HG02970 (cell line): ENCODE results near the gene TMEM175.

Experiments used
- ATAC-seq: cut with Tn5 transposase; IDR thresholded peaks from one replicate; pipeline ENCODE4 v1.9.1; 2021; ENCODE audit warnings: mild to moderate bottlenecking, moderate library complexity, moderate number of reproducible peaks; ENCODE audit not compliant: unreplicated experiment, low FRiP score

TMEM175 gene

GRCh38 chr4:945274-946102, 13.2 kb downstream of the TMEM175 start:
- ATAC-seq, result no peak

DNA sequence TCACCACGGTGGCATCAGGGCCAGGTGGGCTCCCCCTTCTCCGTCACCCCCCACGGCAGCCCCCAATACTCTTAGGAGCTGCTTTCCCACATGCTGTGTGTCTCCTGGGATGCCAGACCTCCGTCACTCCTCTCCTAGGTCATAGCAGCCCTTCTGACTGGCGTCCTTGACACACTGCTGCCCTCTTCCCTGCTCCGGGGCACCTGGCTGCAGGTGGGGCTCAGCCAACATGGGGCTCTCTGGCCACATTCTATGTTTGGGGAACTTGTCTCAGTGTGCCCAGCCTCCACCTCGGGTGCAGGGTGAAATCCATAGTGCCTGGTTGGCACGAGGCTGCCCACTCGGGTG, 13.8 kb downstream of the TMEM175 start:
- ATAC-seq, result no peak

- ATAC-seq, result no peak
These were observed 14.5 kb downstream of the TMEM175 start for GRCh38 chr4:946517-947471.

- no peak for ATAC-seq
These were observed 15.3 kb downstream of the TMEM175 start for GRCh38 chr4:947491-947971.

- ATAC-seq, result no peak
These were observed 16.1 kb downstream of the TMEM175 start for GRCh38 chr4:948101-948935.

DNA sequence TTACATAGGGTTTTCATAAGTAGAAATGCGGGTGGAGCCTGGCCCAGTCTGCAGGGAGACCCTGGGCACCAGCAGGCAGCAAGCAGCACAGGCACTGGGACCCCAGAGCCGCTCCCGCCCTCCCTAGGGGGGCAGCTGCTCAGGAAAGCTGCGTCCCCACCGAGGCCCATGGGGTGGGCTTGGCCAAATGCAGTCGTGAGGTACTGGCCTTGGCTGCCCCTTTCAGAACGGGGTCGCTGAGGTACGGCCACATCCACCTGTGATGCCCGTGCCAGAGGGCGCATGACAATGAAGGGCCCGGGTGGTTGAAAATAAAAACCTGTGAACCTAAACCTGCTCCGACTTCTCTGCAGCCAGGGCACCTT, 16.7 kb downstream of the TMEM175 start:
- ATAC-seq, result no peak

GRCh38 chr4:949656-950055, 17.4 kb downstream of the TMEM175 start:
- no peak for ATAC-seq

DNA sequence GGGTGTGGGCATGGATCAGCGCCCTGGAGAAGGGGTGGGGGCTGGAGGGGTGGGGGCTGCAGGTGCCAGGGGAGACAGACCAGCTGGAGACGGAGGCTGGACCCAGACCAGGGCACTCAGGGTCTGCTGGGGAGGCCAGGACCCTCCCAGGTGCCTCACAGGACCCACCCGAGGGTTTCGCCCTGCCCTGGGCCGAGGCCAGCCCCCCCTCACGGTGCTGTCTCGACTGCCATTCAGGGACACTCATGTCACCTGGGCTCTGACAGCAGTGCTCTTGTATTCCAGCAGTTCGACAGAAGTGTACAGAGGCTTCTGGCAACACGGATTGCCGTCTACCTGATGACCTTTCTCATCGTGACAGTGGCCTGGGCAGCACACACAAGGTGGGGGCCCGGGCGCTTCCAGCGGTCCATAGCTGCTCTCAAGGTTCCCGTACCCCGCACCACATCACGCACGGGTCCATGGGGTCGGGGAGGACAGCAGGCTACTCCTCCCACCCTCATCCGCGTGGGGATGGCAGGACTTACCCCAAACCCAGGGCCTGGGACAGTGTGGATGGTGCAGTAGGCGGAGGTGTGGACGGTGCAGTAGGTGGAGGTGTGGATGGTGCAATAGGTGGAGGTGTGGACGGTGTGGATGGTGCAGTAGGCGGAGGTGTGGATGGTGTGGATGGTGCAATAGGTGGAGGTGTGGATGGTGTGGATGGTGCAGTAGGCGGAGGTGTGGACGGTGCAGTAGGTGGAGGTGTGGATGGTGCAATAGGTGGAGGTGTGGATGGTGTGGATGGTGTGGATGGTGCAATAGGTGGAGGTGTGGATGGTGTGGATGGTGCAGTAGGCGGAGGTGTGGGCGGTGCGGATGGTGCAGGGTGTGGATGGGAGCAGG, 18.1 kb downstream of the TMEM175 start:
- ATAC-seq, result no peak

DNA sequence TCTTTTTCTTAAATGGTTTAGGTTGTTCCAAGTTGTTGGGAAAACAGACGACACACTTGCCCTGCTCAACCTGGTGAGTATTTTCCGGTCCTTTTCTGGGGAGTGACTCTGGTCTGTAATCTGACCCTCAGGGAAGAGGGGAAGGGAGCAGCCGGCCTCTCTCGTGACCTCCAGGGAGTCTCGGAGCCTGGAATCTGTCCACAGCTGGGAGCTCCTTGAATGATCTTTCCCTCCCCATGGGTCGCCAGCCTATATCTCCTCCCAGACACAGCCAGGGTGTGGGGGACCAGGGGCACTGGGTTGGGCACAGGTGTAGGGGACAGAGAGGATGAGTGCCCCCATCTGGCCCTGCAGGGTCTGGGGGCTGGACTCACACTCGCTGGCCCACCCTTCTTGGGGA, 18.9 kb downstream of the TMEM175 start:
- no peak for ATAC-seq

DNA sequence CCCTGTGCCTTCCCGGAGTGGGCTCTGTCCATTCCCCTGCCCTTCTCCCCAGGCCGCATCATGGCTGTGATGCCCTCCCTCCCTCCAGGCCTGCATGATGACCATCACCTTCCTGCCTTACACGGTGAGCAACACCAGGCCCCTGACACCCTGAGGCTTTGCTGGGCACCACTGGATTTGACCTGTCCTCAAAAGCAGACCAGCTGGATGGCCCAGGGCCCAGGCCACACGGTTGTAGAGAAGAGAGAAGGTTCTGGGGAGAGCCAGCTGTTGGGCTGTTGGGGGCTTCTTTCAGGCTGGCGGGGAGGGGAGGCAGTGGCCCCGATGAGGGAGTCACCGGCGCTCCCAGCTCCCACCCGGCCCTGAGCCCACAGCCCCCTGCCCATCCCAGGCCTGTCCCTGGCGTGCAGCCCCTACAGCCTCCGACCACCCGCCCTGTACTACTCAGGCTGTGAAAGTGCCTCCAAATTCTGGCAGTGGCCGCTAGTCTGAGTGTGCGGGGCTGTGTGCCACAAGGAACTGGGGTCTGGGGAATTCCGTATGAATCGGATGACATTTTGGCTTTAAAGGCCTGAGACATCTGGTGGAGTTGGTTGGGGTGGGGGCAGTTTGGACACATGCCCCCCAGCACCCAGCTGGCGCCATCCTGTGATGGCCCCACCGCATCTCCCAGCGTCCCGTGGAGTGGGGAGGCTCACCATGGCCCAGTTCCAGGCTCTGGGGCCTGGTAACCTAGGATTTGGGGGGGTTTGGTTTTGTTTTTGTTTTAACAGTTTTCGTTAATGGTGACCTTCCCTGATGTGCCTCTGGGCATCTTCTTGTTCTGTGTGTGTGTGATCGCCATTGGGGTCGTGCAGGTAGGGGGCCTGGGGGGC, 19.6 kb downstream of the TMEM175 start:
- ATAC-seq, result no peak

DNA sequence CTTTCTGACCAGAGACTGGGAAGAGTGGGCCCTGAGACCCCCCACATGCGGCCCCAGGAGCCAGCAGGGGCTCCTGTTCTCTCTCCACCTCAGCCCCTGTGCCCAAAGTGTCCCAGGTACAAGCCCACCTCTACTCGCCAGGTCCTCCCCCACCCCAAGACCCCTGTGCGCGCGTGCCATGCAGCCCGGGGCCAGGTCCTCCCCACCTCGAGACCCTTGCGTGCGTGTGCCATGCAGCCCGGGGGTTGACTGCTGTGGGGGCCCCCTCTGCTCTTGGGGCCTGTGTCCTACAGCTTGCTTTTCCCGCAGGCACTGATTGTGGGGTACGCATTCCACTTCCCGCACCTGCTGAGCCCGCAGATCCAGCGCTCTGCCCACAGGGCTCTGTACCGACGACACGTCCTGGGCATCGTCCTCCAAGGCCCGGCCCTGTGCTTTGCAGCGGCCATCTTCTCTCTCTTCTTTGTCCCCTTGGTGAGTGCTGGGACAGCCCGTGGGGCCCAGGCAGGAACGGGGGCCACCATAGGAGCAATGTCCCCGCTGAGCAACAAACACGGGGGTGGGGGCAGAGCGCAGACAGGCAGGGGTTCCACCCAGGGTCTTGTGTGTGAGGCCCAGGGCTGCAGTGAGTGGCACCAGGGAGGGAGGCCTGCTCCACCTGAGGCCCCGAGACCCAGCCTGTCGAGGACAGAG, 20.8 kb downstream of the TMEM175 start:
- no peak for ATAC-seq

DNA sequence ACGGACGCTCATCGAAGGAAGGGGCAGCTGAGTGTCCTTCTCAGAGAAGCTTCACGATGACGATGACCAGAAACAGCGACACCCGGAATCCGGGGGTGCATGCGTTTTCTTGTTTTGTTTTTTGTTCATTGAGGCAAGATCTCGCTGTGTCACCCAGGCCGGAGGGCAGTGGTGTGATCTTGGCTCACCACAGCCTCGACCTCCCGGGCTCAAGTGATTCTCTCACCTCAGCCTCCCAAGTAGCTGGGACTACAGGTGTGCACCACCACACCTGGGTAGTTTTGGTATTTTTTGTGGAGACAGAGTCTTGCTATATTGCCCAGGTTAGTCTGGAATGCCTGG, 21.3 kb downstream of the TMEM175 start:
- no peak for ATAC-seq

- ATAC-seq, result no peak
These were observed 22.2 kb downstream of the TMEM175 start for GRCh38 chr4:954211-955020.

GRCh38 chr4:955161-955921, 23.1 kb downstream of the TMEM175 start:
- no peak for ATAC-seq

DNA sequence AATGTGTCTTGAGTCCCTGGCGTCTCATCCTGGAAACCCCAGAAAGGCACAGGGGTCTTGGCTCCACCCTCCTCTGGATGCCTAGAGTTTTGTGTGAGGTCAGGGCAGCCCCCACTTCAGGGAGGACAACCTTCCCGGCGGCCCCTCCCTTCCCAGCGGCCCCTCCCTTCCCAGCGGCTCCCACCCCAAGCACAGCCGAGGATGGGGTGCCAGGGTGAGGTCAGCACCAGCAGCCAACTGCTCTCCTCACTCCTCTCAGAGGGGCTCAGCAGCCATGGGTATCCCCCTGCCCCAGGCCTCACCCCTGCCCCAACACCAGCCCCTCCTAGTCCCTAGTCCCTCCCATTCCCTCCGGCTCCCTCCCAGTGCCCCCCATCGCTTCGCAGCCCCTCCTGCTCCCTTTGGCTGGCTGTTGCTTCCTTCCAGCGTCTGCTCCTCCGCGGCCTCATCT, 23.7 kb downstream of the TMEM175 start:
- no peak for ATAC-seq

GRCh38 chr4:956531-957230, 24.4 kb downstream of the TMEM175 start:
- no peak for ATAC-seq
